ENCODE measurements around the gene PARD3B. TPM values are rescaled to one million over a fixed set of nuclear protein-coding genes. Genes with fewer than 3 reads are reported as not detected.

PARD3B gene
- total RNA-seq, 4 donors from 2014 or later = 27.8 to 39.3 (median 33.7) TPM

DNA sequence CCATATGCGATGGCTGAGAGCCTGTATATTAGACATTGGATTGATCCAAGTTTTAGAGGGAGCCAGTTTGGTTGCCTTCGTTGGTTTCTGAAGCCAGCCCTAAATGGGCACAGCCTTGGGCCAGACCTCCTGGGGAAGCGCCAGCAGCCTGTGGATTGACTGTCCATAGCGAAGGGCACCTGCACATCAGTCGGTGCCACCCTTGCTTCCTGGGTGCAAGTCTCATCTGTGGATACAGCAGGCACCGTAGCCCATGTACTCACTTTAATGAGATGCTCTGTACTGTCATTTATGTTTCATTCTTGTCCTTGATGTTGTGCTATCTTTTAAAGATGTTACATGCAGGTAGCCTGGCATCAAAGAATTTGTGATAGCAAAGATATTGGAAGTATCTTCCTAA lies 600.6 kb downstream of the PARD3B start:
- TF ChIP-seq, protein P1, sequence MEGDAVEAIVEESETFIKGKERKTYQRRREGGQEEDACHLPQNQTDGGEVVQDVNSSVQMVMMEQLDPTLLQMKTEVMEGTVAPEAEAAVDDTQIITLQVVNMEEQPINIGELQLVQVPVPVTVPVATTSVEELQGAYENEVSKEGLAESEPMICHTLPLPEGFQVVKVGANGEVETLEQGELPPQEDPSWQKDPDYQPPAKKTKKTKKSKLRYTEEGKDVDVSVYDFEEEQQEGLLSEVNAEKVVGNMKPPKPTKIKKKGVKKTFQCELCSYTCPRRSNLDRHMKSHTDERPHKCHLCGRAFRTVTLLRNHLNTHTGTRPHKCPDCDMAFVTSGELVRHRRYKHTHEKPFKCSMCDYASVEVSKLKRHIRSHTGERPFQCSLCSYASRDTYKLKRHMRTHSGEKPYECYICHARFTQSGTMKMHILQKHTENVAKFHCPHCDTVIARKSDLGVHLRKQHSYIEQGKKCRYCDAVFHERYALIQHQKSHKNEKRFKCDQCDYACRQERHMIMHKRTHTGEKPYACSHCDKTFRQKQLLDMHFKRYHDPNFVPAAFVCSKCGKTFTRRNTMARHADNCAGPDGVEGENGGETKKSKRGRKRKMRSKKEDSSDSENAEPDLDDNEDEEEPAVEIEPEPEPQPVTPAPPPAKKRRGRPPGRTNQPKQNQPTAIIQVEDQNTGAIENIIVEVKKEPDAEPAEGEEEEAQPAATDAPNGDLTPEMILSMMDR (IDR thresholded peaks at IDR 0.05) = no peak
- ATAC-seq (ENCODE audit: low FRiP score) (no peak), DNase-seq (ENCODE audit: low spot score) (no peak)

DNA sequence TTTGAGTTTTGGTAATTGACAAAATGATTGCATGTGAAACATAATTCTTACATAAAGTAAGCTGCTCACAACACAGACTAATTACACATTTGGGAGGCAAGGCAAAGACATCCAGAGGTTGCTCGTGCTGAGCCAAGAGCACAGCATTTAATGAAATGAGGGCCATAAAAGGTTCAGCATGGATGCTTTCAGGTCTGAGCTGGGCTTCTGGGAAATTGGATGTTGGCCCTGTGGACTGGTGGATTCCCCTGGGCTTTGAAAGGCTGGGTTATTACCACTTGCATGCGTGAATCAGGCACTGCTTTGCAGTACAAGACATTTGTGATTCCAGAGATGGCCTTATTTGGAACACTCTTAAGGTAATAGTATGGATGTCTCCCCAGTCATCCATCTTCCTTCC lies 603.5 kb downstream of the PARD3B start:
- DNase-seq (ENCODE audit: low spot score) = no peak
- TF ChIP-seq, protein P1 (IDR thresholded peaks at IDR 0.05) = no peak
- no peak for ATAC-seq (ENCODE audit: low FRiP score)

DNA sequence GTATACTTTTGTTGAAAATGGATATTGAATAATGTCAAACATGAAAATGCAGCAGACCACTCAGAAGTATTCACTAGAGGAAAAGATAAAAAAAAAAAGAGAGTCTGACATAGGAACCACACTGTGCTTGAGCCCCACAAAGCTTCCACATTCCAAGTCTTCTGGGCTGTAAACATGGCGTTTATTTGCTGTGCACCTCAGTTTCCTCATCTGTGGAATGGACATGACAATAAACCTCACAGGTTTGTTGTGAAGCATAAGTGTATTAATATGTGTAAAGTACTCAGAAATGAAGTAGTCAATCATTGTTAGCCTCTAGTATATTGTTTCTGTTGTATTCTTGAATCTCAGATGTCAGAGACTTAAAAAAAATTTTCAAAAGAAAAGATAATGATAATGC lies 611.2 kb downstream of the PARD3B start:
- TF ChIP-seq, protein P1 (IDR thresholded peaks at IDR 0.05) = no peak
- DNase-seq (ENCODE audit: low spot score) (no peak), ATAC-seq (ENCODE audit: low FRiP score) (no peak)

DNA sequence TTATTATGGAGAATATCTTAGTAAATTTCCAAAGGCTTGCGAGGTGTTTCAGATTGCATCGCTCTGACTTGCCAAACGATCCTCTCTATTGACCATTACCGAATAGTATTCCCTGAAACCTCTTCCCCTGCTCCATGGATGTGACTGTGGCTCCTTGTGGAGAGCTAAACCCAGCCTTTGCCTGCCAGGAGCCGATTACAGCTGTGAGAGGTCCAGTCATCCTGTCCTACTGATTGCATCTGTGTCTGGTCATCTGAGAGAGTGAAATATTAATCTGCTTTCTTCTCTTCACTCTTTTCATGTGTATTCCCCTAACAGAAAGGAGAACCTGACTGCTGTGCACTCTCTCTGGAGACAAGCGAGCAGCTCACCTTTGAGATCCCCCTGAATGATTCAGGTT lies 613.1 kb downstream of the PARD3B start:
- TF ChIP-seq, protein P1 (IDR thresholded peaks at IDR 0.05) = no peak
- DNase-seq (ENCODE audit: low spot score) = no peak
- ATAC-seq (ENCODE audit: low FRiP score) = no peak

DNA sequence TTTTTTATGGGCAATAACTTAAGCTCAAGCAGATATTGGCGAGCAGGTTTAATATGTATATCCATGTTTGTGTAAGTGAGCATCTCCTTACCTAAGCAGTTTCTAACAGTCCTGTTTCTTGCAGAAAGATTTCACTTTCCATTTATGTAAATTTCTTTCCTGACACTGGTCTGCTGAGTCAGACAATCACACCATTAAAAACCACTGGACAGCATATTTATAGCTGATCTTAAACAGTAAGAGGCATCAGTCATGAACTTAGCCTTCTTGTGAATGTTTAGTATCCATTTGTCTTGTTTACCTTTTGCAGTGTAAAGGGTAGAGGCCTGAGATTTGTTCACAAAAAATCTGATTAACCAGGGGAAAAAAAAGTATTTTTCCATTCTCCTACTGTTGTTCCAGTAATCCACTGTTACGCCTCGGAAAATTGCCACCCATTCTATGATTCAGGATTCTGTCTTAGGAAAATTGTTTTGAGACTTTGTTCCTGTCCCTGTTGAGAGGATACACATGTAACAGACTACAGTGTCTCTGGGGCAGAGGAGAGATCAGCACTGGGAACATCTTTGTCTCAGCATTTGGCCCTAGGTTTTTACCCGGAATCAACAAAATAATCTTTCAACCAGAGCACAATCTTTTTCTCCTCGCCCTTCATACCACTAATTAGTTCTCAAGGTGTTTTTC lies 616.0 kb downstream of the PARD3B start:
- no peak for DNase-seq (ENCODE audit: low spot score)
- TF ChIP-seq, protein P1 (IDR thresholded peaks at IDR 0.05) = no peak
- ATAC-seq (ENCODE audit: low FRiP score) = no peak

DNA sequence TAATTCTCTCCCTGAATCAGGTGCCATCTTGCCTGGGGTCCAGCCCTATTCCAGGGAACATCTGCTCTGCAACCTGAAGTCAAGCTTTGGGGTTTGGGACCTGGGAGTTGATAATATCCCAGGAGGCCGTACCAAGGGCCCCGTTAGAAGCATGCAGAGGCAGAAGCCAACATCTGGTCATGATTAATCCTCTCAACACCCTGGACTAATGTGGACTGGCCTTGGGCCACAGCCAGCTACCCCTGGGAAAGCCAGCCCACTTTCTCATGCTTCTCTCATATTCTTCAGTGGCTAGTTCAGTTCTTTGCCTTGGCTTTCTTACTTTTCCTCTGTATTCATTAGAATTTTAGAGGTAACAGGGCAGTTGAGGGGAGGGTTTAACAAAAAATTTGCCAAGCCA lies 621.5 kb downstream of the PARD3B start:
- TF ChIP-seq, protein P1 (IDR thresholded peaks at IDR 0.05) = no peak
- ATAC-seq (ENCODE audit: low FRiP score) = no peak
- no peak for DNase-seq (ENCODE audit: low spot score)

DNA sequence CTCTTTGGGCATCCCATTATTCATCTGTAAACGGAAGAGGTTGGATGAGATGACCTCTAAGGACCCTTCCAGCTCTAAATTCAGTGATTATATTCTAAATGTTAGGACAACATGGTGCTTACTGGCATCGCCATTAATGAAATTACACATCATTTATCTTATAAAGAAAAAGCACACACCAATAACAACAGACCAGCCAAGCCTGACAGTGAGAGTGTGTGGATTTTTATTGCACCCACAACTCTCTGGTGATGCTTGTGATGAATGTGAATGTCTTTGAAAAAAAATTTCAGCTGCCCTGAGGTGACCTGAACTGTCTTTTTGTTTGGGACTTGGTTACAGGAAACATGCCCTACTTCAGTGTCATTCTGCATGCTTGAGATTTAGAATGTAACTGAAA lies 623.7 kb downstream of the PARD3B start:
- DNase-seq (ENCODE audit: low spot score) (no peak), ATAC-seq (ENCODE audit: low FRiP score) (no peak)
- TF ChIP-seq, protein P1 (IDR thresholded peaks at IDR 0.05) = no peak

Data from omental fat pad (tissue), 4 donors.